AG04450 (cell line): Measurements from ENCODE around the gene TCF19. TPM values are rescaled to one million over a fixed set of nuclear protein-coding genes. Genes with fewer than 3 reads are reported as not detected.

ENCODE experiments used
- CTCF ChIA-PET: fragments of 300-600, 350-600 bp; formaldehyde crosslinking; extraction: SDS; loops from one replicate; lab custom pipeline; 2022; ENCODE audit warnings: antibody characterized with exemption, inconsistent platforms; lab: Charles Lee
- POLR2A ChIA-PET: fragments of 350-600 bp; formaldehyde crosslinking; extraction: SDS; loops from one replicate; lab custom pipeline; 2021; ENCODE audit warnings: antibody characterized with exemption, inconsistent platforms; lab: Yijun Ruan, JAX
- DNase-seq: peaks from one replicate; pipeline ENCODE4 v3.0.0-alpha.2; 2011; ENCODE audit warnings: low read depth, low spot score
- H3K27ac ChIP-seq: one replicate; pipeline ENCODE4 v1.5.1; 2012; ENCODE audit warnings: low read depth, low read length, control low read depth
- H3K27me3 ChIP-seq: one replicate; pipeline ENCODE4 v1.6.0; 2012; ENCODE audit warnings: low read length; ENCODE audit not compliant: control insufficient read depth, insufficient read depth
- H3K4me3 ChIP-seq: 2 replicates; pipeline ENCODE4 v1.5.1; 2011; ENCODE audit warnings: mild to moderate bottlenecking, low read depth, low read length, control low read depth
- H3K9me3 ChIP-seq: 2 replicates; pipeline ENCODE4 v1.5.1; 2012; ENCODE audit warnings: low read length; ENCODE audit not compliant: control insufficient read depth, insufficient read depth
- CTCF ChIP-seq: IDR thresholded peaks from 2 replicates; pipeline ENCODE4 v1.5.1; 2011; ENCODE audit warnings: low read depth, low read length, control low read depth, inconsistent platforms
- polyA minus RNA-seq: library from RNA; depleted of rRNA, polyadenylated mRNA; stranded (reverse); fragments of >200 nt; gene quantifications from 2 replicates; pipeline ENCODE4 v1.2.3, GENCODE V29; 2011; rRNA and poly(A)+ RNA removed
- polyA plus RNA-seq: library from polyadenylated mRNA; depleted of rRNA; stranded (reverse); fragments of >200 nt; gene quantifications from 2 replicates; pipeline ENCODE4 v1.2.3, GENCODE V29; 2011; rRNA removed

TCF19 gene, protein sequence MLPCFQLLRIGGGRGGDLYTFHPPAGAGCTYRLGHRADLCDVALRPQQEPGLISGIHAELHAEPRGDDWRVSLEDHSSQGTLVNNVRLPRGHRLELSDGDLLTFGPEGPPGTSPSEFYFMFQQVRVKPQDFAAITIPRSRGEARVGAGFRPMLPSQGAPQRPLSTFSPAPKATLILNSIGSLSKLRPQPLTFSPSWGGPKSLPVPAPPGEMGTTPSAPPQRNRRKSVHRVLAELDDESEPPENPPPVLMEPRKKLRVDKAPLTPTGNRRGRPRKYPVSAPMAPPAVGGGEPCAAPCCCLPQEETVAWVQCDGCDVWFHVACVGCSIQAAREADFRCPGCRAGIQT
- polyA plus RNA-seq (3.4 and 4.2 TPM in 2 replicates), polyA minus RNA-seq (3.1 and 4.2 TPM in 2 replicates)

DNA sequence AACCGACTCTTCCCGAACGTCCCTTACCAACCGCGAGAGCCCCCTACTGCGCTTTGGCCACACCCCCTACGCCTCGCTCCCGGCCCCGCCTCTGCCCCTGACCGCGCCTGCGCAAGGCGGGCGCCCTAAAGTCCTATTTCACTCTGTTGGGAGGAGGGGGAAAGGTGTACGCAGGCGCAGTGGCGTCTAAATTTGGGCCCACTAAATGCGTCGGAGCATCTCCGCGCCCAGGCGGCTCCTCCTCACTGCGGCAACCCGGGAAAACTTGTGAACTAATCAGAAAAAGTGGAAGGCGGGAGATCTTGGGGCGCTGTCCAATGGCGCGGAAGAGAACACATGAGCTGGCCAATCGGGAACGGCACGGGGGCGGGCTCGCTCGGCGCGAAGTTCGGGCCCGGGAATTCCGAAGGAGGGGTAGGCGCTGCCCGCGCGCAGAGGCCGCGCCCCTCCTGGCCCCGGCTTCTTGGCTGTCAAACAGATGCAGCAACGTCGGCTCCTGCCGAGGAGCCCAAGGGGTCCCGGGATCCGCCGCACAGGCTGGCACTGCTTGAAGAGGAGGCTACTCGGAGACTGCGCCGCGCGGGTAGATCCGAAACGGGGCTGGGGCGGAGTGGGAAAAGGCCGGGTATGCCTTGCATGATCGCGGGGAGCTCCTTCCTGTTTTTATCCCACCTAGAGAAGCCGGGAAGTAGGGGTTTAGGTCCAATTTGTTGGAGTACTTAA is at the start of gene TCF19:
Gene TCF19 (plus strand): TSS at position 450 of the 723 bp plus-strand sequence. CDS start 881 bp downstream, outside the sequence.
- Histone ChIP-seq H3K9me3 (no peaks in the 10 kb centered on the region), H3K27me3 (no peaks in the 10 kb centered on the region), H3K4me3 (peak within 1 kb of the TSS; percentile 82), H3K27ac (peak within 1 kb of the TSS; percentile 47)
- DNase-seq: peak; percentile 98
- POLR2A ChIA-PET: interaction anchor here (0.6 to 1.5 kb wide), 4 partner anchors 19 to 532 kb away, joined by 3 to 4 read pairs (median 4); partner anchors contain the start of gene PSORS1C2
- CTCF ChIA-PET: interaction anchor here (1.0 to 3.2 kb wide), 7 partner anchors 20 to 208 kb away, joined by 3 to 12 read pairs (median 4); partner anchors contain the start of gene PSORS1C2
- no peak for TF ChIP-seq CTCF

DNA sequence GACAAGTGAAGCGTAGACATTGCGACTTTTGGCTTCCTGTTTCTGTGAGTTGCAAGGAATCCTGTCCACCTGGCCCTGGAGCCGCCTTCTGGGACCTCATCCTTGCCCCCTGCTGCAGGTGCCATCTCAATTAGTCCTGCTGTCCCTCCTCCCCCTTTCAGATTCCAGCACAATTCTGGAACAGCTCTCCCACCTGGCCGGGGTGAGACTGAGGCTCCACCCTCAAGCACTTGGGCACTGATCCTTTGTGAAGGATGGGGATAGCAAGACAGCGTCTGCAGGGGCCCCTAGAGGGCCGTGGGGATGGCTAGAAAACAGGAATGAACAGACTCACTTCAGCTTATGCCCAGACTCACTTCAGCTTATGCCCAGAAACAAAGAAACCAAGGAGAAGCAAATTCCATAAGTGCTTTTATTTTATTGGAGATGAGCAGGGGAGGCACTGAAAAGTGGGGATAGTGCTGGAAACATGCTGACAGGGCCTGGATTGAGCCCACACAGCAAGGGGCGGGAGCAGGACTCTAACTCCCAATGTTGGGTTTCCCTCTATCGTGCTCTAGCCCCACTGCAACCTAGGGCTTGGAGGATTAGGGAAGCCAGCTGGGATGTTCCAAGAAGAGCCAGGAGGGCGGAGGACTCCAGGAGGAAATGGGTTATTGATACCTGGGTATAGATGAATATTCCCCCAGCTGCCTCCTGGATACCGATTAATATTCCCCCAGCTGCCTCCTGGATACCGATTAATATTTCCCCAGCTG is 47.4 kb upstream of the TCF19 start:
- H3K4me3 ChIP-seq: no peak overlapping the region
- peaks cover 26% of the 10 kb centered on the region for H3K27me3 ChIP-seq
- H3K9me3 ChIP-seq: no peaks in the 10 kb centered on the region; the same call in 1 of the 2 replicates
- ChIA-PET POLR2A (no interaction called here), CTCF (interaction anchor here (1.2 kb wide), 1 partner anchor 24 kb away, joined by 4 read pairs; no protein-coding TSS in a partner anchor)
- no peak for TF ChIP-seq CTCF
- no peak for DNase-seq
- no peak overlapping the region for H3K27ac ChIP-seq

DNA sequence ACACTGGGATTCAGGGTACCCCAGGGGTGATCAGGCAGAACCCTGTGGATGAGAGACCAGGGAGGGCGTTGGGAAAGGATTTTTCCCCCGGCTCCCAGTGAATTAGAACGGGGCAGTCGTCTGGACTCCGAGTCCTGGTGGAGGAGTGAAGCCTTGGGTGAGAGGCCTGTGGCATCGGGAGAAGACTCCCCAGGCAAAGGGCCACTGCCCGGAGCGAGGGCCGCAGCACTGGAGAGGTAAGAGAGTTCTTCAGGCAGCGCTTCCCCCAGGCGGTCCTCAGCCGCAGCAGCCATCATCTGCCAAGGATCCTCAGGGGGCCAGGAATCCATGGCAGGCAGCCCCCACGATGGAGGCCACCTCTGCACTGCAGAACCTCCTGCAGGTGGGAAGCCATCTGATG is 46.7 kb upstream of the TCF19 start:
- ChIA-PET POLR2A (no interaction called here), CTCF (no interaction called here)
- no peak for TF ChIP-seq CTCF
- Histone ChIP-seq H3K27ac (no peak overlapping the region), H3K4me3 (no peak overlapping the region), H3K27me3 (peaks cover 26% of the 10 kb centered on the region), H3K9me3 (no peaks in the 10 kb centered on the region; the same call in 1 of the 2 replicates)
- DNase-seq: no peak

DNA sequence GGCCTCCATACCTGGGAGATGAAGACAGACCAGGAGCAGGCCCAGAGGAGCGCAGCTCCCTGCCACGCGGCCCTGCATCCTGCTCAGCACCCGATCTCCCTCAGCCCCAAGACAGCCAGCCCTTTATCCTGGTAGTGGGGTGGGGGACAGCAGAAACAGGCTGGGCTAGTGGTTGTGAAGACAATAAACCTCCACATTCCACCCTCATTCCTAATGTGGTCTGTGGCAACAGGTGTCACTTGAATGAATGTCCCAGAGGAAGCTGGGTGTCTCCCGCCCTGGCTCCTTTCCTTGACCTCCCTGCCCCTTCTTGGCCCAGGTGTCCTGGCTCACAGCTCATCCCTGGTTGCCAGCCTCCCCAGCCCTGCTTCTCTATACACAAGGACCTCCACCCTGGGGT is 45.9 kb upstream of the TCF19 start, which contains the start of gene C6orf15:
Gene C6orf15 (minus strand): TSS at position 98 of the 400 bp plus-strand sequence. CDS start 20 bp downstream, at position 78.
- no peaks in the 10 kb centered on the region; the same call in 1 of the 2 replicates for H3K9me3 ChIP-seq
- POLR2A ChIA-PET: interaction anchor here (0.6 kb wide), 1 partner anchor 12 kb away, joined by 3 read pairs; no protein-coding TSS in a partner anchor
- TF ChIP-seq CTCF: no peak
- no peak within 1 kb of the TSS for H3K4me3 ChIP-seq
- DNase-seq: no peak
- no peak within 1 kb of the TSS for H3K27ac ChIP-seq
- CTCF ChIA-PET: no interaction called here
- H3K27me3 ChIP-seq: peaks cover 22% of the 10 kb centered on the region
